ENCODE results near the gene ST3GAL6. TPM values are rescaled to one million over a fixed set of nuclear protein-coding genes. Genes with fewer than 3 reads are reported as not detected.

Gene ST3GAL6, protein sequence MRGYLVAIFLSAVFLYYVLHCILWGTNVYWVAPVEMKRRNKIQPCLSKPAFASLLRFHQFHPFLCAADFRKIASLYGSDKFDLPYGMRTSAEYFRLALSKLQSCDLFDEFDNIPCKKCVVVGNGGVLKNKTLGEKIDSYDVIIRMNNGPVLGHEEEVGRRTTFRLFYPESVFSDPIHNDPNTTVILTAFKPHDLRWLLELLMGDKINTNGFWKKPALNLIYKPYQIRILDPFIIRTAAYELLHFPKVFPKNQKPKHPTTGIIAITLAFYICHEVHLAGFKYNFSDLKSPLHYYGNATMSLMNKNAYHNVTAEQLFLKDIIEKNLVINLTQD
- 7.8 TPM for total RNA-seq

- no peak for DNase-seq (ENCODE audit: low spot score)
Observed at GRCh38 chr3:98763076-98763475, at the start of gene ST3GAL6. Gene ST3GAL6, plus strand, starts transcription at chr3:98763340. Its CDS starts 5,101 bp downstream, at chr3:98768441.

DNA sequence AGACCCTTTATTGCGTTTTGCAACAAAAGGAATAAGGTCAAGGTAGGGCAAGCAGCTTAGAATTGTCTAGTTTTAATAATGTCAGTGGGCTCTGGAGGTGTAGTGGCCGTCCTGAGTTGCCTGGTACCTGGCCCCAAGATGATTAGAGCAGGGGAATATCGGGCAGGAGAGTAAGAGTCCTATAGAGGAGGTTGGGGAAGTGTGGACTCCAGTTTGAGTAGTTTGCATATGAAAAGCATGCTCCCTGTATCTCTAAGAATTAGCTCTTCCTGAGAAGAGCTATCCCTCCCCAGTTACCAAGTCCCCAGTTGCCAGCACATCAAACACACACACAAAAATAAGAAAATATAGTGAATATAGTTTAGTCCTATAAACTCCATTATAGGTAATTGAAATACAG lies 49.2 kb upstream of the ST3GAL6 start:
- no peak for DNase-seq (ENCODE audit: low spot score)

DNA sequence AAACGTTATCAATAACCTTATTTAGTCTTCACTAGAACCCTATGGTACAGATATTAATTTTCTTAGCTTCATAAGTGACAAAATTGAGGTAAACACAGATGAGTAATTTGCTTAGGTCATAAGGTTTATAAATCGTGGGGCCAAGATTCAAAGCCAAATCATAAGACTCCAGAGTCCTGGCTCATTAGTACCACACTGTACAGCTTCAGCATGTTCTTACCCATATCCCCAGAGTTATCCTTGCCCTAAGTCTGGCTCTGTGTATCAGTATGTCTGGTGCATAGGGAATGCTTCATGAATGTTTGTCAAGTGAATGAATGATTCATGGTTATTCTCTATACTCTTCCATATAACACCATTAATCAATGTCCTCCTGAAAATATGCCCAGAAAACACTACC lies 45.6 kb upstream of the ST3GAL6 start:
- DNase-seq (ENCODE audit: low spot score), result no peak

- no peak for DNase-seq (ENCODE audit: low spot score)
Observed at GRCh38 chr3:98718730-98719129, 44.4 kb upstream of the ST3GAL6 start.

DNA sequence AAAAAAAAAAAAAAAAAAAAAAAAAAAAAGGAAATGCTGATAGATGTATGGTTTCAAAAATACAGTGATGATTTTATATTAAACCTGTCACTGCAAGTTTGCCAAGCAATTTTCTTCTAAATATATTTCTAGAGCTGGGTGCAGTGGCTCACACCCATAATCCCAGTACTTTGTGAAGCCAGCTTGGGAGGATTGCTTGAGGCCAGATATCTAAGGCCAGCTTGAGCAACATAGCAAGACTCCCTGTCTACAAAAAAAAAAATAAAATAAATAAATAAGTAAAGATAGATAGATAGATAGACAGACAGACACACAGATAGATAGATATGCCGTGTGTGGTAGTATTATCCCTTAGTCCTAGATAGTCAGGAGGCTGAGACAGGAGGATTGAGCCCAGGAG lies 41.4 kb upstream of the ST3GAL6 start:
- no peak for DNase-seq (ENCODE audit: low spot score)

GRCh38 chr3:98722389-98722788 lies 40.8 kb upstream of the ST3GAL6 start:
- DNase-seq (ENCODE audit: low spot score), result no peak

GRCh38 chr3:98725352-98725751 lies 37.8 kb upstream of the ST3GAL6 start:
- no peak for DNase-seq (ENCODE audit: low spot score)

DNA sequence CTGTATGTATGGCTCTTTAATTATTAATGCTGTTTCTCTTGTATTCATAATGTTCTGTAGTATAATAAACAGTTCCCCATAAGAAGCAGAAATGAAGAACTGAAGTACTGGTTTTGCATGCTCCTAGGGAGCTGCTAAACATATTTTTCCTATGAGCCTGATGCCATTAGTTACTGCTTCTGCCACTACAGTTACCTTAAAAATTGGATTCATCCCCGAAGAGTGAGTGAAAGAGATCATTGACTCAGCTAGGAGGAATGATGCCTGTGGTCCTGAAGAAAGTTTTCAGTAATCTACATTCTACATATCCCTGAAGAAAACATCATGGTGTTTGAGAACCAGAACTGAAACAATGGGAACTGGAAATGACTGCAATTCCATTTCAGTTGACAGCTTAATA lies 37.1 kb upstream of the ST3GAL6 start:
- DNase-seq (ENCODE audit: low spot score), result no peak

GRCh38 chr3:98727638-98728037 lies 35.5 kb upstream of the ST3GAL6 start:
- no peak for DNase-seq (ENCODE audit: low spot score)

DNA sequence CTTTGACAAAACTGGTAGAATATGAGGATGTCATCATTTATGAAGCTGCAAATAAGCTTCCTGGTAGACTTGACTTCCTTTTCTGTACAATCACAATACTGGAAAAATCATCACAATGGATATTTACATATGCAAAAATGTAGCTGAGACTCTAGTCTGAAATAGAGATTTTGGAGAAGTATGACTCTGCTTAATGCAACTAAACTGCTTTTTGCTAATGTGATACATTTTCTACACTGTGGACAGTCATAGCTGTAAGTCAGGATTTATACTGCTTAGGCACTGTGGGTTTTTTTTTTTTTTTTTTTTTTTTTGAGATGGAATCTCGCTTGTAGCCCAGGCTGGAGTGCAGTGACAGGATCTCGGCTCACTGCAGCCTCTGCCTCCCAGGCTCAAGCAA lies 34.5 kb upstream of the ST3GAL6 start:
- no peak for DNase-seq (ENCODE audit: low spot score)

DNA sequence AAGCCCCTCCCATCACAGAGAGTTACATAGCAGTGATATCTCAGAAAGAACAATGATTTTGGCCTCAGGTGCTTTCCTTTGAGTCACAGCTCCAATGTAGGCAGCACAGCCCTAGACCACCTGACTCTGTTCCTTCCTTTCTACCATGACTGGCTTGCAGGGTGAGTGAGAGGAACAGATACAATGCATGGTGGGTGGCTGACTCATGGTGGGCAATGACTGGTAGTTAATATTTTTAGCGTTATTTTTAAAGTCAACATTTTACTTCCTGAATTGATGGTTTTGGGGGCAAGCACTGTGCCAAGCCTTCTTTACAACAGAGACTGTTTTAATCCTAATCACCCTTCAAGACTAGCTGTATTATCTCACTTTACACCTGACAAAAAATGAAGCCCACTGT lies 32.8 kb upstream of the ST3GAL6 start:
- DNase-seq (ENCODE audit: low spot score), result no peak

GRCh38 chr3:98730886-98731537 lies 32.1 kb upstream of the ST3GAL6 start:
- DNase-seq (ENCODE audit: low spot score), result no peak

GRCh38 chr3:98731720-98732285 lies 31.3 kb upstream of the ST3GAL6 start:
- no peak for DNase-seq (ENCODE audit: low spot score)

DNA sequence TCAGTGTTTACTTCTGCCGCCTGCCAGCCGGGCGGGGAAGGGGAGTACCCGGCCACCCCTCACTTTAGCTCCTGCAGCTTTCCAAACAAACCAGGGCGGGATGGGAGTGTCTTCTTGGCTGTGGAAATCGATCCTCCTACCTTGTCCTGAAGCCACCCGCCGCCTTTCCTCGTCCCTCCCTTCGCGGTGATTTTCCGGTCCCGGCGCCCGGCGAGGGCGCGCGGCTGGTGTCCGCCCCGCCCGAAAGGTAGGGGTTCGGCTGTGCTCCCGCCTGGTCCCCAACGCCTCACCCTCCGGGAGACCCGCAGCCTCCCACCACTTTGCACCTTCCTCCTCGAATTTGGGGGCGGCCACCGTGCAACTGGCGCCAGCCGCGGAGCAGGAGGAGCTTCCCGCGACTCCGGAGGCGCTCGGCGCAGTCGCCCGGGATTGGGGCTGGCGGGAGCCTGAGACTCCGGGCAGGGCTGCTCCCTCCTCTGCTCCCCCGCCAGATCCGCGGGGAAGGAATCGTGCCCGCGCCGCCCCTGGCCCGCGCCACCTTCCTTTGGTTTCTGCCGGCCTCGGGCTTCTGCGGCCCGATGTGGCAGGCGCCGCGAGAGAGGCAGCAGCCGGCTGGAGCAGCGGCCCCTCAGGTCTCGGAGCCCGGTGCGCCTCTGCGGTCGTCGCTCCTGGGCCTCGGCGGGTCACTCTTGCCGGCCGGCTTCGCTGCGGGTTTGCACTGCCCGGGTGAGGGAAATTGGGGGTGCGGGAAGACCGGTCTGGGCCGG lies 30.7 kb upstream of the ST3GAL6 start:
- peak; percentile 46 for DNase-seq (ENCODE audit: low spot score)

DNA sequence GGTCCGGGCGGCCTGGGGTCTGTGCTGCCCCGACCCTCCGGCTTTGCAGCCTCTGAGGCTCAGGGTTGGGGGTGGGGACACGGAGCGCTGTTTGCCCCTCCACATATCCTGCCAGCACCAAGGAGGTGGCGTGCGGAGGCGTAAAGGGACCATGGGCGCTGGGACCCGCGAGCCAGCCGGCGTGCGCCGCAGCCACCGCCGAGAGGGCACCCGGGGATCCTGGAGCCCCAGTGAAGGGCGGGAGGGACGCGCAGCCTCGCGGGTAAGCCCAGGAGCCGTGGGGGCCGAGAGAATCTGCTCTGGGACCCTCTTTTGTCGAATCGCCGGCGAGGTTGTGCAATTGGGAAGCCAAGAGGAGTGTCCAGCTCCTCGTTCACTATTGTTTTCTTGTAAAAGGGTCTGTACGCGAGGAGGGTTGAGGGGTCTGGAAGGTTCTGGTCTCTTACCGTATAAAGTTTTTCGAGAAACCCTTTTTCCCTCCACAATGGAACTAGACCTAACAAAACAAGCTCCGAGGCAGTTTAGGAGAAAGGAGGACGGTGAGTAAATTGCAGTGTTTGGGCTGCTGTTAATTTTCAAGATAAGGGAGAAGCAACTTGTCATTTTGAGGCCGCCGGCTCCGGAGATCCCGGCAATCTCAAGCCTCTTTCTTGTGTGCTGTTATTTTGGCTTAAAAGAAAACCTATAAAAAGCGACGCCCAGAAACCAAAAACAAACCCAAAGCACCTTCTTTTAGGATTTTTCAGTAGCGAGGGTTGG lies 29.9 kb upstream of the ST3GAL6 start:
- no peak for DNase-seq (ENCODE audit: low spot score)

DNA sequence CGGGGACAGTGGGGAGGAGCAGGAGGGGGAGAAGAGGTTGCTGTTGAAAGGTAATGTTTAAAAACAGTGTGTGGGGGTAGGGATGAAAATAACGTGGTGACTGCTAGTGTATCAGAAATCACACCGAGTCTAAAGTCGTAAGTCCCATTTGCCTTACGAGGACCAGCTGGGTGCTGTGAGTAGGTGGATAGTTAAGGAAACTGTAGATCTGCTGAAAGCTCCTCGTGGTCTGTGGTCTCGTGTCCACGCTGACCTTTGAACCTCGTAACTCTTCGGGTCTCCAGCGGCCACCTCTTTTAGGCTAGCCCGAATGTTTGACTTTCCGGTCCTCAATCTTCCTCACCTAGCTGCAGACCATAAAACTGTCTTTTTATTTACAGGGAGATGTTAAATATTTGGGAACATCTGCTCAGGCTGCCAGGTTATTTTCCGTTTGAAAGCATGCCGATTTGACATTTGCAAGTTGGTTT lies 29.3 kb upstream of the ST3GAL6 start:
- no peak for DNase-seq (ENCODE audit: low spot score)

- no peak for DNase-seq (ENCODE audit: low spot score)
Observed at GRCh38 chr3:98734306-98734705, 28.8 kb upstream of the ST3GAL6 start.

DNA sequence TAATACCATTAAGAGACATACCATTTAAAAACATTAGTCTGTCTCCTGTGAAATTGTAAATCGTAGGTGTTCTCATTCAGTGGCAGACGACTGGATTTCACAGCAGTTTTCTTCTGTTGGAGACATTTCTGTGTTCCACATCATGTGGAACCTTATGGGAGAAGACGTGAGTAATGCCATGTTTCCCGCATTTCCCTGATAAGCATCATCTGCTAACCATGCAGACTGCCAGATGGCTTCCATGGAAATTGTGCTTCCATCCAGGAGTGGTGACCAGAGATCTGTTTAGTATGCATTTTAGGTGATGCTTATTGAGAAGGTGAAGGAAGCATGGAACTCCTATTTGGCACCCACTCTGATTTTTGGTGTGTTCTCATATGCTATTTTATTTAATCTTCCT lies 28.4 kb upstream of the ST3GAL6 start:
- no peak for DNase-seq (ENCODE audit: low spot score)

GRCh38 chr3:98735296-98735695 lies 27.8 kb upstream of the ST3GAL6 start:
- no peak for DNase-seq (ENCODE audit: low spot score)

DNA sequence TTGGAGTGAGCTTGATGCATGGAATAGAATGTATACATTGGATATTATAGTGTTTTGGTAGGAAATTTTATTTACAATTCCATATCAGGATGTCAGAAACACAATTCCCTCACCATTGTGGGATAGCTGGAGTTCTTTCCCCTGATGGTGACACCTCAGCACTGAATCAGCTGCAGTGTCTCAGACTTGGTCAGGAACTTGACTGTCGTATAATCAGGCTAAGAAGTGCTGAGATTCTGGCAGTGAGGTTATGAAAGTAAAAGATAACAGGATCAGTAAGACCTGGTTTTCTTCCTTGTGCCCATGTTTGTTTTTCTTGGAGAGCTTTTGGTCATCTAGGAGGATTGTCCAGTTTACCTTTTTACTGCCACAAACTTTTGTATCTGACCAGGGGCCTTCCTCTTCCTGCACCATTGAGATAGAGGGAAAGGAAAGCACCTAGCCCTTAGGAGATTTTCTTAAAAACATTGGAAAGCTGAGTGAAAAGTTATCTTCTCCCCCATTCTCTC lies 27.3 kb upstream of the ST3GAL6 start:
- DNase-seq (ENCODE audit: low spot score), result no peak

DNA sequence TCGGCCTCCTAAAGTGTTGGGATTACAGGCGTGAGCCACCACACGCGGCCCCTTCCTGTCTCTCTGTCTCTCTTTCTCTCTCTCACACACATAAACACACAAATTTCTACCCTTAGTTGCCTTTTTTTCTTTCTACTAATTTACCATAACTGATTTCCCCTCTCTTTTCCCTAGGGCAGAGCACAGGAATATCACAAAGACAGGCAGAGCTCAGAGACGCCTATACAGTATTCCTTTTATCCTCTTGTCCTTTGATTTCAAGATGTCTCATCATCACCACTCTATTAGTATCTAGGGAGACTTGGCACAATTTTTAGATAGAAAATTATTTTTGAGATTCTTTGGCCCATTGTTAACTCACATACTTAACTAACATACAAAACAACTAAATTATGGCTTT lies 25.8 kb upstream of the ST3GAL6 start:
- no peak for DNase-seq (ENCODE audit: low spot score)
